ENCODE data around the gene ZBTB7C. TPM values are rescaled to one million over a fixed set of nuclear protein-coding genes. Genes with fewer than 3 reads are reported as not detected.

The ZBTB7C gene
- total RNA-seq, 1 donor from 2014 or later = 0.57 TPM

DNA sequence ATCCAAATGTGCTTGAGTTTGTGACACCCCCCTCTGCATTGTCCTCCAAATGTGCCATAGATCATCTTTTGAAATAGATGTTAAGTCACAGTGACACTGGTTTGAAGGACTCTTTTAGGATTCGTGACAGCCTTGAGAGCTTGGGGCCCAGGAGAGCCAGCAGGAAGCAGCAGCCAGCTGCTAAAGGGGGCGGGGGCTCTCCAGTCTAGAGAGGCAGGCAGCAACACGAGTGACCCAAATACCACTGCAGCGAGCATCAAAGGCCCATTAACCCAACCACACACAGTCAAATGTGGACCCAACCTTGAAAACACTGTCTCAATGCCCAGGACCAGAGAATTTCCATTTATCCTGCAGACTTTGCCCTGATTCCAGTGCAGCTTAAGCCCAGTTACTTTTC, 75.6 kb downstream of the ZBTB7C start:
- no peak for DNase-seq (ENCODE audit: low spot score, unreplicated experiment)
- H3K36me3 Mint-ChIP-seq (ENCODE audit: insufficient read depth) = no peaks in the 10 kb centered on the region
- TF ChIP-seq, protein P1, sequence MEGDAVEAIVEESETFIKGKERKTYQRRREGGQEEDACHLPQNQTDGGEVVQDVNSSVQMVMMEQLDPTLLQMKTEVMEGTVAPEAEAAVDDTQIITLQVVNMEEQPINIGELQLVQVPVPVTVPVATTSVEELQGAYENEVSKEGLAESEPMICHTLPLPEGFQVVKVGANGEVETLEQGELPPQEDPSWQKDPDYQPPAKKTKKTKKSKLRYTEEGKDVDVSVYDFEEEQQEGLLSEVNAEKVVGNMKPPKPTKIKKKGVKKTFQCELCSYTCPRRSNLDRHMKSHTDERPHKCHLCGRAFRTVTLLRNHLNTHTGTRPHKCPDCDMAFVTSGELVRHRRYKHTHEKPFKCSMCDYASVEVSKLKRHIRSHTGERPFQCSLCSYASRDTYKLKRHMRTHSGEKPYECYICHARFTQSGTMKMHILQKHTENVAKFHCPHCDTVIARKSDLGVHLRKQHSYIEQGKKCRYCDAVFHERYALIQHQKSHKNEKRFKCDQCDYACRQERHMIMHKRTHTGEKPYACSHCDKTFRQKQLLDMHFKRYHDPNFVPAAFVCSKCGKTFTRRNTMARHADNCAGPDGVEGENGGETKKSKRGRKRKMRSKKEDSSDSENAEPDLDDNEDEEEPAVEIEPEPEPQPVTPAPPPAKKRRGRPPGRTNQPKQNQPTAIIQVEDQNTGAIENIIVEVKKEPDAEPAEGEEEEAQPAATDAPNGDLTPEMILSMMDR (IDR thresholded peaks at IDR 0.05; ENCODE audit: unreplicated experiment) = no peak

DNA sequence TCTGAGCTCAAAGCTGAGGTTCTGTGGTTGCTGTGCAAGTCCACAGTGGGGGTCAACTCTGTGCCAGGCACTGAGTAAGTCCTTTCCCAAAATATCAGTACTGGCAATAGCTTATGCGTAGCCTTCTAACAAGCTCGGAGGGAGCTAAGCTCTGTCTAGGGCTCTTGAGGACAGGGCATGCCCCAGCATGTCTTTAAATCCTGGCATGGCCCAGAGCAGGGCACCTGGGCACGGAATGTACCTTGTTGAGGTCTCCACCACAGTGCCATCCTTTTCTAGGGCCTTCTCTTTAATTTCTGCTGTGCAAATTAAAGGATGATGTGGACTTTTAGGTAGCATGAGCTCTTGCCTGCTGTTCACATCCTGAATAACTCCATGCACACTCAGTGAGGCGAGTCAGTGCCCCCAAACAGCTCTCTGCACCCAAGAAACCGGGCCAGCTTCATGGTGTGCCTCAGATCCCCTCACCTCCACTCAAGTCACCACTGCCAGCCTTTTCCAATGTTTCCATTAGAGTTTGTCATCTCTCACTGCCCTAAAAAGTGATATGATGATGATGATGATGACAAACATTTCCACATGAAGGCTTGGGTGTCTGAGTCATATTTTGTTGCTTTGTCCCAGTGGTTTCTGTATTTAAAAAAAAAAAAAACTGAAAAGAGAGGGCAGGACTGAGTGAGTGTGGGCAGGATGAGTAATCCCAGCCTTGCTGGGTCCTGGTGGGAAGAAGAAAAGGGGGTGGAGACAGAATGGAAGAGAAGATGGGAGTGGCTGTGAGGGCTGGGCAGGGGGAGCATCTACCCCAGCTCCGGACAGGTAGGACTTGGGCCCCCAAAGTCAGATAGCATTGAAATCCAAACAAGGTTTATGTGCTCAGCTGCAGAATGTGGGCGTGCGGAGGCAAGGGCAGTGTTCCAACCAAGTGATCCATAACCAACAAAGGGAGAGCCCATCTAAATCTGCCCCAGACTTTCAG, 78.9 kb downstream of the ZBTB7C start:
- Mint-ChIP-seq H3K27me3 (no peaks in the 10 kb centered on the region), H3K27ac (no peak overlapping the region), H3K36me3 (ENCODE audit: insufficient read depth) (no peaks in the 10 kb centered on the region), H3K4me1 (ENCODE audit: low read depth) (peaks cover 2% of the 10 kb centered on the region), H3K4me3 (ENCODE audit: low read depth) (no peak overlapping the region), H3K9me3 (ENCODE audit: low read depth) (no peaks in the 10 kb centered on the region)
- TF ChIP-seq, protein P1 (IDR thresholded peaks at IDR 0.05; ENCODE audit: unreplicated experiment) = no peak
- DNase-seq (ENCODE audit: low spot score, unreplicated experiment) = no peak

More for the DNA sequence above, 75.6 kb downstream of the ZBTB7C start:
- Mint-ChIP-seq H3K4me1 (ENCODE audit: low read depth) (peaks cover 5% of the 10 kb centered on the region), H3K4me3 (ENCODE audit: low read depth) (no peak overlapping the region), H3K27me3 (no peaks in the 10 kb centered on the region), H3K27ac (no peak overlapping the region), H3K9me3 (ENCODE audit: low read depth) (no peaks in the 10 kb centered on the region)

DNA sequence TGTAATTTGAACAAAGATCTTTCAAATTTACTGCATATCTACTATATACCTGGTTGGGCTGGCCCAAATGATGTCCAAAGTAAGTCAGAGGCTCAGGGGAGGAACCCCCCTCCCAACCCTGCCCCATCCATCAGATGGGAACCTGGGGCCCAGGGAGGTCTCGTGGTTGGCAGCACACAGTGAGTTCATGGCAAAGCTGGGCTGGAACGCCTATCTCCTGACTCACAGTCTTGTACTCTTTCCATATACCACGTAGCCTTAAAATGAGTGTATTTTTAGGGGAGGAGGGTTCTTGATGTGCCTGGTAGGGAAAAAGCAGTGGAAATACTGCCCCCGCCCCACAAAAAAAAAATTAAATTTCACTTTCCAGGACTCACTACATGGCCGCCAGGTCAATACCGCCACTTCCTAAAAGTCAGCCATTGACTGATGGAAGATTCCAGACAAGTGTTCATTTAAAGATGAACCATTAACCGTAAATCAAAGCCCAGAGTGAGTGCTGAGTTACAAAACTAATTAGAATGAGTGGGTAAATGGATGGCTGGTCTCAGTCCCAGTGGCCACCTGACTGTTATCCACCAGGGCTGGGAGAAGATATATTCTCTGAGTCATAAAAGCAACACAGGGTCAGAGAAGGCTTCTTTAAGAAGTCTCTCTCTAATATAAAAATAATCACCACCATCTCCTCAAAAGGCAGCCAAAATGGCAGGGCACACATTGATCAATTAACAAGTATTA, 80.5 kb downstream of the ZBTB7C start:
- H3K36me3 Mint-ChIP-seq (ENCODE audit: insufficient read depth) = no peaks in the 10 kb centered on the region
- peaks cover 2% of the 10 kb centered on the region for H3K4me1 Mint-ChIP-seq (ENCODE audit: low read depth)
- H3K27ac Mint-ChIP-seq = no peak overlapping the region
- H3K27me3 Mint-ChIP-seq = peaks cover 9% of the 10 kb centered on the region
- no peak for DNase-seq (ENCODE audit: low spot score, unreplicated experiment)
- no peak overlapping the region for H3K4me3 Mint-ChIP-seq (ENCODE audit: low read depth)
- no peaks in the 10 kb centered on the region for H3K9me3 Mint-ChIP-seq (ENCODE audit: low read depth)
- TF ChIP-seq, protein P1 (IDR thresholded peaks at IDR 0.05; ENCODE audit: unreplicated experiment) = no peak

DNA sequence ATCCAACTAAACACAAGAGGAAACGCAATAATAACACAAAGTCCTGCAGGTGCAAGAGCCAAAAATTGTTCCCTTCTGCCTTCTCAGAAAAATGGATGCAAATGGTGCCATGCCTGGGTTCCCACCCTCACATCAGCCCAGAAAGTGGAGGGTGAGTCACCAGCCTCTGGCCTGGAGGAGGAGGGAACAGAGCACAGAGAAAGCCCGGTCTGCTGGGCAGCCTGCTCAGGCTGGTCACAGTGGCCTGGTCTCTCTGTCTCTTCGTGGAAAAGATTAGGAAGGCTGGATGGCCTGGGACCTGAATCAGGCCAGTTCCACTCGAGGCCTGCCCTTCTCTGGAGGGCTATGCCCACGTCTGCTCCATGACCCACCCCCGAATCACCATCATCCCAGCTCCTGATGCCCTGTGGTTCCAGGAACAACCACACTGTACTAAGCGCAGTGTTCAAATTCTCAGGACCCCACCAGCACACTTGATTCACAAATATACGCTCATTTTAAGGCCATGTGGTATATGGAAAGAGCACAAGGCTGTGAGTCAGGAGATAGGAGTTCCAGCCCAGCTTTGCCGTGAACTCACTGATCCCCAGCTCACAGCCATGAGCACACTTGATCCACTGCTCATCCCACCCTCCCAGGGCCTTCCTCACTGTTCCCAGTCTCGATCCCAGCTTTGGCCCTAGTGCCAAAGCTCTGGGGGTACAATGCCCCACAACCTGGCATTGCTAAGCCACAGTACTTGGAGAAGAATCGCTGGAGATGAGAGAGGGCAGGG, 82.1 kb downstream of the ZBTB7C start:
- TF ChIP-seq, protein P1 (IDR thresholded peaks at IDR 0.05; ENCODE audit: unreplicated experiment) = no peak
- DNase-seq (ENCODE audit: low spot score, unreplicated experiment) = no peak
- Mint-ChIP-seq H3K27me3 (peaks cover 15% of the 10 kb centered on the region), H3K4me1 (ENCODE audit: low read depth) (peaks cover 2% of the 10 kb centered on the region), H3K4me3 (ENCODE audit: low read depth) (no peak overlapping the region), H3K9me3 (ENCODE audit: low read depth) (no peaks in the 10 kb centered on the region), H3K36me3 (ENCODE audit: insufficient read depth) (no peaks in the 10 kb centered on the region), H3K27ac (no peak overlapping the region)

All from progenitor cell of endocrine pancreas (in vitro differentiated cells).